HG03103 (cell line): ENCODE data around the gene ABLIM3.
A peak's percentile ranks its signal among the peaks of the same experiment; 100 is the strongest.
"Not testable (repeated sequence)": the region's sequence is repeated elsewhere in the genome, so short reads cannot be mapped to it uniquely, and the experiment has no call there.

Source experiments
- ATAC-seq: cut with Tn5 transposase; IDR thresholded peaks from one replicate; pipeline ENCODE4 v1.9.1; 2021; ENCODE audit warnings: low read depth; ENCODE audit not compliant: unreplicated experiment

The ABLIM3 gene

GRCh38 chr5:149247726-149248125, 106.4 kb downstream of the ABLIM3 start:
- ATAC-seq = no peak

DNA sequence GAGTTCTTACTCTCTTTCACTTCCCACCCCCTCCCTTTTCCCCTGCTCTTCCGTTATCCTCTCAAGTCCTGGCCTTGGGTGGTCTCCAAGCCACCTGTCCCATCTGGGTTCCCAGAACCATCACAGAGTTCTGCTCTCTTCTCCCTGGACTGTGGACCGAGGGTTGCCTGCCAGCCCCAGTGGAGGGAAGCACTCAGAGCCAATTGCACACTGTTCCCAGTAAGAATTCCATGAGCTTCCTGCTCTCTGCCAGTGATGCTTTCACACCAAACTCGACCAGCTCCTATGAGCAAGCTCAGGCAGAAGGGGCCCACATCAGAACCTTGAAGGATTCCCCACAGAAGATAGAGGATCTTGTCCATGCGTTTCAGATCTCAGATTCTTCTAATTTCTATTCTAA, 110.3 kb downstream of the ABLIM3 start:
- no peak for ATAC-seq

DNA sequence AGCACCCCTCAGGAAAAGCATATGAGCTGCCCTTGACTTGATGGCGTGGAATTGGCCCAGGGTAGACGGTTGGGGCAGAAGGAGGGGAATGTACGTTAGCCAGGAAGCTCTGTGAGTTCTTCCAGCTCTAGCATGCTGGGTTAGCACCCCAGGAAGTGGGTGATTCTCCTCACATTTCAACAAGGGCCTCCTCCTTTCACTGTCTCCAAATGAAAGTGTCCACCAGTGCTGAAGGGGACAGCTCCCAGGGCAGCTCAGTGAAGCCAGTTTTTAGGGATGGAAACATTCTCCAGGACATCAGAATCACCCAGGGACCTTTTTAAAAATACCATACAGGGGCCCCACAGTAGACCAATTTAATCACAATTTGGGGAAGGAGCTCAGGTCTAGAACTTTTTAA, 113.2 kb downstream of the ABLIM3 start:
- no peak for ATAC-seq

DNA sequence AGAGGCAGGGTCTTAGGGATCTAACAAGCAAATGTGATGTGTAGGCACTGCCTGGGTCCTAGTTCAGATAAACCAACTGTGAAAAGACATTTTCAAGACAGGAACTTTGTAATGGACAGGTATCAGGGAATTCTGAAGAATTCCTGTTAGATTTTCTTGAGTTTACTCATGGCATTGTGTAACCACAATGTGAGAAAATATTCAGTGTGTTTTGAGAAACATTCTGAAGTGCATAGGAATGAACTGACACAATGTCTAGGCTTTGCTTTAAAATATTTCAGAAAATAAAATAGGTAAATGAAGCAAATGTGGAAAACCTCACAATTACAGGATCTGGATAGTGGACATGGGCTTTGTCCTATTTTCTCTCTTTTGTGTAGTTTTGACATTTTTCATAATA, 115.2 kb downstream of the ABLIM3 start:
- ATAC-seq = no peak

GRCh38 chr5:149257131-149257530, 115.8 kb downstream of the ABLIM3 start:
- ATAC-seq = no peak

- ATAC-seq = no peak
Observed at GRCh38 chr5:149257889-149258705, 116.8 kb downstream of the ABLIM3 start.

DNA sequence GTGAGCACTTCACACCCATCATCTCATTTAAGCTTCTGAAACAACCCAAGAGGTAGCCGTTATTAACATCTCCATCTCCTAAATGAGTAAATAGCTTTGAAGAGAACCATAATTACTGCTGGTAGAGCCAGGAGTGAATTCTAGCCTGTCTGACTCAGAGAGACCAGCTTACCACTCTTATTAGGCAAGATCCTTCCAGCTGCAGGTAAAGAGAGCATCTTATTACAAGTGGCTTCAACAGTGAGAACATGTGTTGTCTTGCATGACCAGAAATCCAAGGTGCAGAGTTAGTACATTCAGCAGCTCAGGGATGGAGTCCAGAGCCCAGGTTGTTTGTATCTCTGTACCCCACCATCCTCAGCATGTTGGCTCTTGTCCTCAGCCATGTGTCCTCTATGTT, 119.5 kb downstream of the ABLIM3 start:
- no peak for ATAC-seq

GRCh38 chr5:149261246-149261645, 120.0 kb downstream of the ABLIM3 start:
- no peak for ATAC-seq

GRCh38 chr5:149262315-149262714, 121.0 kb downstream of the ABLIM3 start:
- ATAC-seq = no peak

- ATAC-seq = peak; percentile 81
Observed at GRCh38 chr5:149264439-149265067, 123.3 kb downstream of the ABLIM3 start.

DNA sequence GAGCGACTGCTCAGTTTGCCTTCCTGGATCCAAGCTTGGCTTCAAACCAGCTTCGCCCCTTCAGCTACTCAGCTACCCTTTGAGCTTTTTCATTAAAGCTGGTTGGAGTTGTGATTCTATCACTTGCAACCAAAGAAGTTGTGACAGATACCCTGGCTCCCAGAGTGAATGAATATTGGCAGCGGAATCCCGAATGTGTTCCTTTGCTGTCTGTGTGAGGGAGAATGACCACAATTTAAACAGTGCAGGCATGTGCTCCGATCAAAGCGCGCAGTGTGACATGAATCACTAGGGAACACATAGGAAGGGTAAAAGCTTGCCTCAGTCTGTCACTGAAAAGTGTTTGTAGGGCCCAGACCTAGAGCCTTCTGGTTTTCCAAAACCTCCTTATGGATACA, 123.8 kb downstream of the ABLIM3 start:
- no peak for ATAC-seq

- ATAC-seq = no peak
Observed at GRCh38 chr5:149265597-149265996, 124.3 kb downstream of the ABLIM3 start.

DNA sequence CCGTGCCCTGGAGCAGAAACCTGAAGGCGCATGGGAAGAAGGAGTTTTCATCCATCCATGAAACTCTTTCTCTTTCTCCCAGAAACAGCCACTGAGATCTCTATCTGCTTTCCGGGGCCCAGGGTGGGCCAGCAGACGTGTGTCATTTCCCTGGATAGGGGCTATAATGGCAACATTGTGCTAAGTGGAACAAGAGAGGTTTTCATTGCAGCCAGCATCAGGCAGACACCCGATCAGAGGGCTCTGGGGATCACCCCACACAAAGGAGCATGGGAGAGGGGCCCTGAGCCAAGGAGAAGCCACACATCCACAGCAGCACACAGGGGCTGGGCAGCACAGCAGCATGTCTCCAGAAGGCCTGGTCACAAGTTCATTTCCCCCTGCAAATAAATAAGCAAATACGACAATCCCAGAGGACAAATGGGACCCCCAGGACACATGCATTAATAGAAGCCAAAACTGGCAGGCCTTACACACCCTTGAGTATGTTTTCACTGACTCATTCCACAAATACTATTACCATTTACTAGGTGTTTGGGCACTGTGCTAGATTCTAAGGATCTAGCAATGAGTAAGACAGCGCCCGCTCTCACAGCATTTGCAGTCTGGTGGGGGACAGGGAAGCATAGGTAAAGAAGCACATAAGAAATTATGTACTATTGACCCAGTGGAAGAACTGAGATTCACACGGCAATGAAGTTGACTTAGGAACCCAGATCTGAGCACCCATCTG, 126.1 kb downstream of the ABLIM3 start:
- no peak for ATAC-seq

DNA sequence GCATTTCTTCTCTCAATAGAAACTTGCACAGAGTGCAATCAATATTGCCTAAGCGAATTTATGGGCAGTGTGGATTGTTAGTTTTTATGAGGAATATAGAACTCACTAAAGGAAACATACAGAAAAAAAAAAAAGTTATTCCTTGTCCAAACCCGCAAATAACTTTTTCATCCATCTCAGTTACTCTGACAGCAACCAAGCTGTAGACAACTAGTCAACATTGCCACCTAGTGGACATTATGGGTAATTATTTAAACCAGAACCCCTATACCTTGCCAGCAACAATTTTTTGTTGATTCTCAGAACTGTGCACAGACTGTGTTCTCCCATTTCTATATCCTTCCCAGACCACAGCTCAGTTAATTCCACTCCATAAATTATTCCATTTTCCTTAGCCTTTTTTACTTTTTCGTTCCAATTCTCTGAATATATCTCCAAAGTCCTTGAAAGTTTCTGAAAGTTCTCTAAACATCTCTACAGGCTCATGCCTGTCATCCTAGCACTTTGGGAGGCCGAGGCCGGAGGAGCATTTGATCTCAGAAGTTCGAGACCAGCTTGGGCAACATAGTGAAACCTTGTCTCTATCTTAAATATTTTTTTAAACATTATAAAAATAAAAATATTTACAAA, 127.8 kb downstream of the ABLIM3 start:
- ATAC-seq = no peak

GRCh38 chr5:149271195-149271715, 130.0 kb downstream of the ABLIM3 start:
- ATAC-seq = no peak

- no peak for ATAC-seq
Observed at GRCh38 chr5:149271716-149272563, 130.6 kb downstream of the ABLIM3 start, which contains the start of gene AFAP1L1. Gene AFAP1L1 (plus strand): TSS chr5:149271859. CDS start chr5:149271969, 110 bp downstream.

- ATAC-seq = not testable (repeated sequence)
Observed at GRCh38 chr5:149272781-149273180, 131.5 kb downstream of the ABLIM3 start.

GRCh38 chr5:149273237-149273636, 131.9 kb downstream of the ABLIM3 start:
- ATAC-seq = no peak

GRCh38 chr5:149273950-149274349, 132.7 kb downstream of the ABLIM3 start:
- no peak for ATAC-seq

- ATAC-seq = no peak
Observed at GRCh38 chr5:149274939-149275338, 133.6 kb downstream of the ABLIM3 start.
